Skeletal muscle cell (primary cell): ENCODE measurements around the gene FAM168B.
A peak's percentile ranks its signal among the peaks of the same experiment; 100 is the strongest.

Experiments
- DNase-seq: peaks from one replicate; pipeline ENCODE4 v3.0.0-alpha.2; 2010; ENCODE audit warnings: low read depth
- H3K4me3 ChIP-seq: 2 replicates; pipeline ENCODE4 v1.5.1; 2011; ENCODE audit warnings: low read depth, mild to moderate bottlenecking, control low read depth, low read length, moderate library complexity

Gene FAM168B

DNA sequence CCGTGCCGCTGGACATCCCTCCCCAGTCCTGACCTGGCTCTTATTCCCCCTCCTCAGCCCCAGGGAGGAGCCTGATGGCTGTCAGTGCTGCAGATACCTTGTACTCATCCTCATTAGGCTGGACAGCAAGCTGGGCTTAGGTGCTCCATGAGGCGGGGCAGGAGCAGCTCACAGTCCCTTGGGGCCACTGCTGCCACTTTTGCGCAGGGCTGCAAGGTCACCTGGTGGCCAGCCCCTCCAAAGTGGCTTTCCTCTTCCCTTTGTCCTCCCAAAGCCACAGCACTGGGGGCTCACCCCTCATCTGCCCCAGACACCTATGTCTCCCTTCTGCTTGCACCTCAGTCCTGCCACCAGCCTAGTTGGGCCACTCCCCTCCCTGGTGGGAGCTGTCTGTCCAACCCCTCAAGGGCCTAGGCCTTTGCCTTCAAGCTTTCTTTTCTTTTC lies 60.8 kb downstream of the FAM168B start:
- no peak overlapping the region for H3K4me3 ChIP-seq
- DNase-seq: no peak

DNA sequence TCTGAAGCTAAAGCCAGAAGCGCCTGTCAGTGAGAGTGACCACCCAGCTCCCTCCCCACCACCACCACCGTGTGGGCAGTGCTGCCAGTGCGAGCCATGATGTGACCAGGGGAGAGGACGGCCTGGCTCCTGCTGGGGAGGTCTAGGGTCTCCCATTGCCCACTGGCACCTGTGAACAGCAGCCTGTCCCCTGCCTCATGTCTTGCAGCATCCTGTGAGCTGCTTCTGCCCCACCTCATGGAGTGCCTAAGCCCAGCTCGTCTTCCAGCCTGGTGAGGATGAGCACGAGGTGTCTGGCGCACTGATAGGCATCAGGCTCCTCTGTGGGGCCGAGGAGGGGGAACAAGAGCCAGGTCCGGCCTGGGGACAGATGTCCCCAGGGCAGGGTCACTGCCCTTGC lies 61.4 kb downstream of the FAM168B start:
- H3K4me3 ChIP-seq: no peak overlapping the region
- DNase-seq: no peak

DNA sequence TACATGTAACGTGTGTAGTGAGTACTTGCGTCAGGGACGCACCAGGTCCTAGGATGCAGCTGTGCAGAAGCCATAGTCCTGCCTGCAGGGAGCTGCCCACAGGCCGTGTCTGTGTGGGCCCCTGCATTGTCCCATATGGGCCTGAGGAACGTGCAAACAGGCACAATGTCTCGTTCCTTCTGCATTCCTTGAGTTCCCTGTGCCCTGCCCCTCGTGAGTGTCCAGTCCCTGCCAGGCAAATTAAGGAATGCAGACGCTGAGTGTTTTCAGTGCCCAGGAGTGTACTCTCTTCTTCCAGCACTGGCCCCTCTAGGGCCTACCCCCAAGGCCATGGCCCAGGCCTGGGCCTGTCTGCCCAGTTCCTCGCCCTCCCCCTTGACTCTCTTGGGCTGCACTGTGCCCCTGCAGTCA lies 61.8 kb downstream of the FAM168B start:
- no peak for DNase-seq
- no peak overlapping the region for H3K4me3 ChIP-seq

DNA sequence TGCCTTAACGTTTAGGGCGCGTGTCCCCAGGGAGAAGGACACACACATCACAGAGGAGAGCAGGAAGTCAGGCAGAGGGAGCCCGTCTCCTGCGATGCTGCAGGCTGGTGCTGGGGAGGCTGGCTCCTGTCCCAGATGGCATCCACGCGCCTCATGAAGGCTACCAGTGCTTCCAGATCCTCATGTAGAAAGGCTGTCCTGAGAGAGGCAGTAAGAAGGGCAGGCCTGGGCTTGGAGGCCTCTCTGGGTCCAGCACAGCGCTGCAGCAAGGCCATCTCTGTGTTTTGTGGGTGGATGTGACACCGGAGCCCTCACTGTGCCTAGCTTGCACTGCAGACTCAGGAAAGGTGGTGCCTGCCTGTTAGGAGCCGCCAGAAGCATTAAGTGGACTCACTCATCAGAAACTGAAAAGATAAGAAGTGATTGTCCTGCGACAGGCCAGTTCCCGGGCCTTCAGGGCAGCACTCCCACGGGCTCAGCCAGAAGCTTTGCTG lies 62.7 kb downstream of the FAM168B start:
- no peak for DNase-seq
- H3K4me3 ChIP-seq: no peak overlapping the region

DNA sequence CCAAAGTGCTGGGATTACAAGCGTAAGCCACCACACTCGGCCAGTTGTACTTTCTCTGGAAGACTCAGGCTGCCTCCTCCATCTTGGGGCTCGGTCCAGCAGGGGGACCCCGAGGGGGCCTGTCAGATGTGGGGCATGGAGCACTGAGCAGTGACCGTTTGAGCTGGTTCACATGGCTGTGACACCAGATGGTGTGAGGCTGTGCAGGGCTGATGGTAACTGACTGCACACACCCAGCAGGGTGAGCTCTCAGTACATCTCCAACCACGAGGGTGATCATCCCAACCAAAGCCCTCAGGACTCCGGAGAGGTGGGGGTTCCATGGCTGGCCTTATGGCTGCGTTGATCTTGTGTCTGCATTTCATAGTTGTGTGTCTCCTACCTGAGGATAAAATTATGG lies 63.4 kb downstream of the FAM168B start:
- no peak for DNase-seq
- no peak overlapping the region for H3K4me3 ChIP-seq

DNA sequence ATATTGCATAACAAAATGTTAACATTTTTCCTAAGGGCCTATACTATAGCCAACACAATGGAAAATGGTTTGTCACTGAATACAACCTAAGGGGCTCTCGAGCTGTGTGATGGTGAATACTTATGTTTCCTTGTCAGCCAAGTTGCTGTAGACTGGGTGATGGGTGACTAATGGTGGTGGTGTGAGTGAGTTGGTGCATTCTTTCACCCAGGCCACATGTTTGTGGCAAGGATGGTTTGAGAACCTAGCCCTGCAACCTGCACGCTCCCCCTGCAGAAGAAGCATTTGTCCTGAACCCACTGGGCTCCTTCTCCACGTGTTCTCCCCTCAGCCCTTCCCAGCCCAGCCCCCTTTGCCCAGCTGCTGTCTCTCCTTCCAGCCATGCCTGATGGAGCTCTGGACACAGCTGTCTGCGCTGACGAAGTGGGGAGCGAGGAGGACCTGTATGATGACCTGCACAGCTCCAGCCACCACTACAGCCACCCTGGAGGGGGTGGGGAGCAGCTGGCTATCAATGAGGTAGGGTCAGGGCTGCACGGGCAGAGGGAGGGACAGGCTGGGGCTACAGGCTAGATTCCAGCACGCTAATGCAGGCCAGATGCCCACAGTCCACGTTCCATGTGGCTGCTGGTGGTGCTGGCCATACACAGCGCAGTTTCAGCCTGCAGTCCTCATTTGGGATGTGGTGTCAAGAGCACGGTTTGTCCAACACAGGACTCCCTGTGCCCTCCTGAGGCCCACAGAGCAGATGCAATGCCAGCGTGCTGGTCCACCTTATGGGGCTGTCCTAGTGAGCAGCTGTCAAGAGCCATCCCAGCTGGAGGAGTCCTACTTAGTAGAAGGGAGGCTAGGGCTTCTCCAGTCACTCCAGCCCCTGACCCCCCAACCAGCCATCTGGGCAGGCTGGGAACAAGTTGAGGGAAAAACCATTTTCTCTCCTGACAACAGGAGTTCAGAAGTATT lies 65.4 kb downstream of the FAM168B start:
- no peak overlapping the region for H3K4me3 ChIP-seq
- DNase-seq: no peak

DNA sequence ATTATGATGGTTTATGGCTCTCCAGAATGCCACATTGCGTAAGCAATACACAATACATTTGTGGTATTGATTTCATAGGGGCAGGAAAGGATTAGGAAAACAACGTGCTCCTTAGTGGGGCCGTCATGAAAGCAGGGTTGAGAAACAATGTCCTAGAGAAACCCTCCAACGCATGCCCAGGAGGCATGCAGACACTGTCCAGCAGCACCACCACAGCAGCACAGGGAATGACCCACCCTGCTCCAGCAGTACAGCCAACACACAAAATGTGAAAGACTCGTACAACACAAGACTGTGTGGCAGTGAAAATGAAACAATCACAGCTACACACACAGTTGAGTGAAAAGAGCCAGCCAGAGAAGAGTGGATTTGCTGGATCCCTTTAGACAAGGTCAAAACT lies 66.3 kb downstream of the FAM168B start:
- no peak for DNase-seq
- no peak overlapping the region for H3K4me3 ChIP-seq

DNA sequence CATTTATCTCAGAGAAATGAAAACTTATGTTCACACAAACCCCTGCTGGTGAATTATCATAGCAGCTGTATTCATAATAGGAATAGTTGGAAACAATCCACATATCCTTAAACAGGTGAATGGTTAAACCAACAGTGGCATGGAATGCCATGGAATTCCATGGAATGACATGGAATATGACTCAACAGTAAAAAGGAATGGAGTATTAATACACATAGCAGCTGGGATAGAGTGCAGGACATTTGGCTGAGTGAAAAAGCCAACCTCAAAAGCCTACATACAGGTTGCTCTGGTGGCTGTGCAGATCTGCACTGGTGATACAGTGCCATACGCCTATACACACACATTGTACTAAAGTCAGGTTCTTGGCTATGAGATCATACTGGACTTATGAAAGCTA lies 69.5 kb downstream of the FAM168B start:
- DNase-seq: no peak
- no peak overlapping the region for H3K4me3 ChIP-seq

DNA sequence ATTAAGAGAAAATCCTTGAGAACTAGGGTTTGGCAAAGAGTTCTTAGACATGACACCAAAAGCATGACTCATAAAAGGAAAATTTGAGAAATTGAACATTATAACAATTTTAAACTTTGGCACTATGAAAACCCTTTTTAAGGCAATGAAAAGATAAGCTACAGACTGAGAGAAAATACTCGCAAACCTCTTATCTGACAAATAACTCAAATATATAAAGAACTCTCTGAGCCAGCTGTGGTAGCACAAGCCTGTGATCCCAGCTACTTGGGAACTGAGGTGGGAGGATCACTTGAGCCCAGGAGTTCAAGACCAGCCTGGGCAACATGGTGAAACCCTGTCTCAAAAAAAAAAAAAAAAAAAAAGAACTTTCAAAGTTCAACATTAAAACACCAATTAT lies 70.5 kb downstream of the FAM168B start:
- DNase-seq: no peak
- H3K4me3 ChIP-seq: no peak overlapping the region

DNA sequence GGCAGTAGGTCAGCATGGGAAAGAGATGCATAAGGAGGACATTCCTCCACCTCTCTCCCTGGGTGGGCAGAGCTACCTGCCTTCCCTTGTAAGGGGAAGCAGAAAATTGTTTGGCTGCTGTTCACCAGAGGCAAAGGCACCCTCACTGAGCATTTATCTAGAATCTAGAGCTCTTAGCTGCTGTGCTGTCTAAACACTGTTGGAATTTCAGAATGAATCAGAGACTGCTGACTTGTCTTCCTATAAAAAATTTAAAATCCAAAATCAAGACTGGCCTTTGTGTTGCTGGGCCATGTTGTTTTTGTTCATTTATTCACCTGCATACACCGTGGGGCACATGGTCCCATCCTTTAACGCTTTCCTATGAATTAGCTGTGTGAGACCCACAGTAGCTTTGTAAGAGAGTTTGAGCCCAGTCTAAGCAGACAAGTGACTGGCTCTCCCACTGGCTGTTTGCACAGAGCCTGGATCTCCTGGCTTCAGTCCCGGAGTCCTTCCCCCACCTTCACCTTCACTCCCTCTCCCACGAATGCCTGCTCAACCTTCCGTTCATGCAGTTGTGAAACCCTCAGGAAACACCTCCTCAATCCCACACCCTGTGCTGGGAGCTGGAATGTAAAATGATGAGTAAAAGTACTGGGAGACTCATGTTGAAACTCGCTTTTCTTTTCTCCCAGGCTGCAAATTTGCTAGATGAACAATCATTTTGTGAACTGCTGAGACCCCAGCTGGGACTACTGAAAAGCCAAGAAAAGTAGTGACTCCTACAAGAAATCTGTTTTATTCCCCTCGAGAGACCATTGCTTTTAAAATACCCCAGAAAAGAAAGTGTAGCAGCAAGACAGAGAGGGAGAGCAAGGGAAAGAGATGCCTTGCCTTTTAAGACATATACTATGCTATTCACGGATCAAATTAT lies 76.2 kb downstream of the FAM168B start:
- peak; percentile 77 for DNase-seq
- no peak overlapping the region for H3K4me3 ChIP-seq

DNA sequence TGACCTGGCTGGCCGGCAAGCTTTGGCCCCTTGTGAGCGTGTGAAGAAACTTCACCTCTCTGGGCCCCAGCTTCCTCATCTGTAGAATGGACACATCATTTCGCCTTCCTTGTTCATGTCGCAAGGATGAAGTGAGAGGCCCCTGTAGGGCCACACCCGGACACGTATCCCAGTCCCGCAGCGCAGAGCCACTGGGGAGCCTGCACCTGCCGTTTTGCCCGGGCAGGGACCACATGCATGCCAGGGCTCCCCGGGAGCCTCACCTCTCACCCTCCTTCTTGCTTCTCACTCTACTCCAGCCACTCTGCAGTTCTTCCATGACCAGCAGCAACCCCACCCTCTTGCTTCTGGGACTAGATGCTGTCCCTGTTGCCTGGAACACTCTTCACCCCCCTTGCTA lies 77.5 kb downstream of the FAM168B start:
- DNase-seq: no peak
- no peak overlapping the region for H3K4me3 ChIP-seq

DNA sequence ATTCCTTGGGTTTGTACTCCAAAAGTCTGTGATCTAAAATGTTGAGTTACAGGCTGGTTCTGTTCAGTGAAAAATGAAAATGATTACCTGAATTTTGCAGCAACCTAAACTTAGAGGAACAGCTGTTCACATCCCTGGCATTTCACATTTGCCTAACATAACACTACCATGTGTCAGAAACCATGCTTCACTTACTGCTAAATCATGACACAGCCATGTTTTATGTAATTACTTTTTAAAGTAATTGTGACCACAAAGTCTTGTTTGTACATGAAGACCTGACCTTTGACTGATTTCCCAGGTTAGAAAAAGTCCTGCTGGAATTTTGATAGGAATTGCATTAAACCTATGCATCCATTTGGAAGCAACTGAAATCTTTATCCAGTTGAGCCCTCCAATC lies 79.1 kb downstream of the FAM168B start:
- DNase-seq: no peak

DNA sequence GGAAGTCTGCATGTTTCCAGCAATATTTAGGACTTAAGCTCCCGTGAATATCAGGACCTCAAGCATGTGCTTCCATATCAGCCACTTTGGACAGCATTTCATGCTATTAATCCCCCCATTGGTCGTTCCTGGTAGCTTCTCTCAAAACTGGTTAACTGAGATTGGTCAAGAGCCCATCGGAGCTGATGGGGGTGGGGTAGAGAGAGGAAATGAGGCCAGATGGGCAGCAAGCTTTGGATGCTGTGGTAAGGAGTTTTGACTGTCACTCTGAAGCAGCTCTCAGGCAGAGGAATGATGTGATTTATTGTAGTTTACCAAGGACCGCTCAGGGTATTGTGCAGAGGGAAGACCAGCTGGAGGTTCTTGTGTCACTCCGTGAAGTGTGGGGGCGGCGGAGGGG lies 81.8 kb downstream of the FAM168B start:
- no peak overlapping the region for H3K4me3 ChIP-seq
- DNase-seq: no peak

More for the DNA sequence above, 79.1 kb downstream of the FAM168B start:
- H3K4me3 ChIP-seq: no peak overlapping the region

DNA sequence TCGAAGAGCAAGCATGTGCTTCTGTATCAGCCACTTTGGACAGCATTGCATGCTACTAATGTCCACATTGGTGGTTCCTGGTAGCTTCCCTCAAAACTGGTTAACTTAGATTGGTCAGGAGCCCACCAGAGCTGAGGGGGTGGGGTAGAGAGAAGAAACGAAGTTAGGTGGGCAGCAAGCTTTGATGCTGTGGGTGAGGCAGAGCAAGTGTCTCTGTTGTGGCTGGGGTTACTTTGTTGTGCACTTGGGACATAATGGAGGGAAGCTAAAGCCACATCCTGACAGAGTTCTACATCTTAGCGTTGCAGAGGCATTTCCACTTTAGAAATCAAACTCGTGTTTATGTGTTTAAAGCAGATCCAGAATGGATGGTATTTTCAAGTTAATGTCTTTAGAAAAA lies 82.7 kb downstream of the FAM168B start:
- no peak overlapping the region for H3K4me3 ChIP-seq
- no peak for DNase-seq

DNA sequence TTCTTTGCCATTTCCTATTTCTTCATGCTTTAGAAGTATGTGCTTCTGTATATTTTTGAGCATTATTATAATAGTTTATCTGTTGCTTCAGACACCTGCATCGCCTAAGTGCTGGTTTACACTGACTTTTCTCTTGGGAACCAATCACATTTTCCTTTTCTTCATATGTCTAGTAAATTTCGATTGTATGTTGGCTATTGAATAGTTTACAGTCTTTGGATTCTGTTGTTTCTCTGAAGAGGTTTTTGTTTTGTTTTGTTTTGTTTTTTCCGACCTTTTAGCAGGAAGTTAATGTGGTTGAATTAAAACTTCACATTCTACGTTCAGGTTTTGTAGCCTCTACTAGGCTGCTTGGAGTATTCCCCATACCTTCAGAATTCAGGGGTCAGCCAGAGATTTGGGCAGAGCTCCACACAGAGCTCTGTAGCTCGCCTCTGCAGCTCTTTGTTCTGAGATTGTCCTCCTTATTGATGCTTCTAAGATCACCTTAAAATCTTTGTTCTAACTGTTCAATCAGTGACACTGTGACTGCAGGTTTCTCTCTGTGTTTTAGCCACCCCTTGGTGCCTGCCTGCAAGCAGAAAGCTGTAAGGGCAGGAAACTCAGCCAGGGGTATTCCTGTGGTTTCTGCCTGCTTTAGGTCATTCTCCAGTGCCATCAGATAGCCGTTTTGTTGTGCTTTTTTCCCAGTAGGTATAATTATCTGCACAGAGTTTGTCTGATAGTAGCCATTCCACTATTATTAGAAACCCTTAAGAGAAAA lies 83.4 kb downstream of the FAM168B start:
- H3K4me3 ChIP-seq: no peak overlapping the region
- DNase-seq: no peak

DNA sequence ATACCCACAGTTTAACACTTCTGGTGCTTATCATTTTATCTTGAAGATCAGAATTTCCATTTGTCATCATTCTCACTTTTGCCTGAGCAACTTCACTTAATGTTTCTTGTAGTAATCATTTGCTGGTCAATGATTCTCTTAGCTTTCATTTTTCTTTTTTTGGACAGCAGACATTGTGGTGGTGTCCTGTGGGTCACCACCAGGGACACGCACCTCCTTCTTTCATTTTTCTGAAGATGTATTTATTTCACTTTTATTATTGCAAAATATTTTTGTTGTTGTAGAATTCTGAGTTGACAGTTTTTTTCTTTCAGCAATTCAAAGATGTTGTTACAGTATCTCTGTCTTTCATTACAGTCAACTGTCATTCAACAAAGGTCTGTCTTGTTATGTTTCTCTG lies 84.3 kb downstream of the FAM168B start:
- no peak for DNase-seq
- no peak overlapping the region for H3K4me3 ChIP-seq

DNA sequence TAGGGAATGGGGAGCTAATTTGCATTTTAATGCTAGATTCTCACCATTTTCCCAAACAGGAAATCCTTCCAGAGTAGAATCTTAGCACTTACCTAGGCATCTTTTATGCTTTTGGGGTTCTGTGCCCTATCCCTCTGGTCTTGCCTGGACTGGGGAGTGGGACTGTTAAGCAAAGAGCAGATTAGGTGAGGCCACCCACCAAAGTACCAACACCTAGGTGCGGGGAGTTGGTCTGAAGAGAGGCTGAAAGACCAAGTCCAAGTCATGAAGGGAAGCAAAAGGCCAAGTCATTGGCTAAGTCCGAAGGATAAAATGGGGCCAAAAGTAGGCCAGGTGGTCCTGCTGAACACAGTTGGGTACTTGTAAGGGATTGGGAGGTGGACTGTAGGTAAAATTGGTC lies 86.7 kb downstream of the FAM168B start:
- no peak overlapping the region for H3K4me3 ChIP-seq

DNA sequence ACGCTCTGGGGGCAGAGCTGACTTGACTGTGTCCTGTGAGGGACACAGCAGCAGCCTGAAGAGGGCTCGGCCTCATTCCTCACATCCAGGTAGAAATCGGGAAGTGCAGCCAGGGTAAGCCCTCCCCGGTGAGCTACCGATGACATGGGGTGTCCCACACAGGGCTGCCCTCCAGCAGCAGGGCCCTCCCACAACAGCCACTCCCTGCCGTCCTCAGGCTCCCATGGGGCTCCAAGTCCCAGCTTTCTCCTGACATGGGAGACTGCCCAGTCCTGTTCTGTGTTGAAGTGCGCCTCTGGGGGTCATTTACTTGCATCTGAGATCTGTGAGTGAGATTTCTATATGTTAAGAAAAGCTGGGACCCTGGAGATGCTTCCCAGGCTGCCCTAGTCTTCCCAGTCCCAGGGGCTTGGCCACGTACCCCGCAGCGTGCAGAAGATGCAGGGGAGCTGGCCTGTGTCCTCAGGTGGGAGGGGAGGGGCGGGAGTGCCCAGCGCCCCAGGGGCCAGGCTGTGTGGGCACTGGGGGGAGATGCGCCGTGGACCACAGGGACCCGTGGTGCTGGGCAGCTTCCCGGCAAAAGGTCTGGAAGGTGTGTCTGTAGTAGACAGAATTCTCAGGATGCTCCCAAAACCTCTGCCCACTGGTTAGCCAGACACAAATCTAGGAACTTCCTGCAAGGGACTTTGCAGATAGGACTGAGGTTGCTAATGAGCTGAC lies 87.9 kb downstream of the FAM168B start:
- no peak overlapping the region for H3K4me3 ChIP-seq
- no peak for DNase-seq

More for the DNA sequence above, 86.7 kb downstream of the FAM168B start:
- DNase-seq: no peak
